Hematopoietic multipotent progenitor cell treated with erythropoietin and hydrocortisone succinate and interleukin-3 and kit ligand, for 17 days (in vitro differentiated cells): ENCODE data around the gene DOCK2.
"Not testable (repeated sequence)": the region's sequence is repeated elsewhere in the genome, so short reads cannot be mapped to it uniquely, and the experiment has no call there.

Experiments
- DNase-seq: peaks from one replicate; pipeline ENCODE4 v3.0.0-alpha.2; 2015; ENCODE audit warnings: low spot score

The DOCK2 gene

DNA sequence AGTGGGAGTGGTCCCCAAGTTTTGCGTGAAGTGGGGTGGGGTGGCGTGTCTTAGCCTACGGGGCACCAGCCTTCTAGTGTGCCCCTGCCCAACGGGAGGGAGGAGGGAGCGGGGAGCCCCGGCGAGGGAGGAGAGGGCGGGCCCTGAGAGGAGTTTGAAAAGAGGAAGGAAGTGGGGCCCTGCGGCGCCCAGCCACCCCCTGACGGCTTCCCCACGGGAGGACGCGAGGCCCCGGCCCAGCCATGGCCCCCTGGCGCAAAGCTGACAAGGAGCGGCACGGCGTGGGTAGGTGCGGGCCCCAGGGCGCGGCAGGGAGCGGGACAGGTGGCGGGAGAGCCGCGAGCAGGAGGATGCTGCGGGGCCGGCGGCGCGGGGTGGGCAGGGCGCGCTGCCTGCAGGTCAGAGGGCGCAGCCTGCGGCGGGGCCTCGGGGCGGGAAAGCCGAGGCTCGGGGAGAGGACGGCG, at the start of gene DOCK2:
DOCK2 (plus strand) TSS at position 191 of the 464 bp plus-strand sequence; CDS start at position 243, 52 bp downstream.
- no peak for DNase-seq

DNA sequence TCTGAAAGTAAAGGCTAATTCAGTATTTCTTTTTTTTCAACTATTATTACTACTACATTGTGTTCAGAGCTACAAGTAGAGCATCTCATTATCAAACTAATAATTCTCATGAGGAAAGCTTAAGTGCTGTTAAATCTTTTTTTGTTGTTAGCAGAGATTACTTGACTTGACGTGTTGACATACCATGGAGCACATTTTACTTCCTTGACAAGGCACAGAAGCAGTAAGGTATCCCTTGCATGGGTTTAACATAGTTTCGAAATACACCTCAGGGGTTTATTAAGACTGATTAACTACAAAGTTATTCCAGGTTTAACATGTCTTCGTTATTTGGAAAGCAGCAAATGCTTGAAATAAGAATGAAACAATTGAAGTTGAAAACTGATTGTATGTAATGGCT, 46.5 kb upstream of the DOCK2 start:
- no peak for DNase-seq

- no peak for DNase-seq
These were observed 45.4 kb upstream of the DOCK2 start for GRCh38 chr5:169591636-169592035.

DNA sequence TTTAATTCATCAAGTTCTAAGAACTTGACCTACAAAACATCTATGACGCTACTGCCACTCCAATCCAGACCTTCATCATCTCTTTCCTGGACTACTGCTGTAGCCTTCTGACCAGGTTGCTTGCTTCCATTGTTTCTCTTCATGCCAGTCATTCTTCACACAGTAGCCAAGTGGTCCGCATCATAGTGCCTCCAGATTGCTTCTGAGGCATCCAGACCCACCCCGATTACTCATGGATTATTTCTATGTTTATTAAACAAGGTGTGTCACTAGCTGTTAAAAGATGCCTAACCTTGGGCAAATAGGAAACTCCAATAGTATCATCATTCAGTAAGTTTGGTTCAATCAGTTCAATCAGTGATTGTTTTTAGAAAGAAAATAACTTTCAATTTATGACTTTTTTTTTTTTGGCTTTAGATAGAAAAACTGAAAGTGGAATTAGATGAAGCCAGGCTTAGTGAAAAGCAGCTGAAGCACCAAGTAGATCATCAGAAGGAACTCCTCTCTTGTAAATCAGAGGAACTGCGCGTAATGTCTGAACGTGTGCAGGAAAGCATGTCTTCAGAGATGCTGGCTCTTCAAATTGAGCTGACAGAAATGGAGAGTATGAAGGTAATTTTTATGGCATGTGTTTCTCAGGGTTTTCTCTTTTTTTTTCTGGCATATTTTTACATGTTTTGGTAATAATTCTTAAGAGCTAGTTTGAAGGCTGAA, 44.0 kb upstream of the DOCK2 start:
- DNase-seq, result no peak

GRCh38 chr5:169595172-169595820, 41.8 kb upstream of the DOCK2 start:
- DNase-seq, result no peak

- DNase-seq, result no peak
These were observed 37.6 kb upstream of the DOCK2 start for GRCh38 chr5:169599451-169599850.

GRCh38 chr5:169602535-169602934, 34.5 kb upstream of the DOCK2 start:
- no peak for DNase-seq

DNA sequence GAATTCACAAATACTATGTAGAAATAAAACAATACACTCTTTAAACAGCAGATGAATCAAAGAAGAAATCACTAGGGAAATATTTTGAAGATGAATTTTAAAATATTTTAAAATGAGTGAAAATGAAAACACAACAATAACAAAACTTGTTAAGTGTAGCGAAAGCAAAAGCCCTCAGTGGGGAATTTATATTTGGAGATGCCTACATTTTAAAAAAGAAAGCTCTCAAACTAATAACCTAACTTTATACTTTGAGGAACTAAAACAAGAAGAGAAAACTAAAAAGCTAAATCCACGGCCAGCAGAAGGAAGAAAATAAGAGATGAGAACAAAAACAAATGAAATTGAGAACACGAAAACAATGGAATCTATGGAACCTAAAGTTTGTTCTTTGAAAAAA, 30.8 kb upstream of the DOCK2 start:
- DNase-seq, result no peak

- DNase-seq, result no peak
These were observed 29.2 kb upstream of the DOCK2 start for GRCh38 chr5:169607882-169608281.

DNA sequence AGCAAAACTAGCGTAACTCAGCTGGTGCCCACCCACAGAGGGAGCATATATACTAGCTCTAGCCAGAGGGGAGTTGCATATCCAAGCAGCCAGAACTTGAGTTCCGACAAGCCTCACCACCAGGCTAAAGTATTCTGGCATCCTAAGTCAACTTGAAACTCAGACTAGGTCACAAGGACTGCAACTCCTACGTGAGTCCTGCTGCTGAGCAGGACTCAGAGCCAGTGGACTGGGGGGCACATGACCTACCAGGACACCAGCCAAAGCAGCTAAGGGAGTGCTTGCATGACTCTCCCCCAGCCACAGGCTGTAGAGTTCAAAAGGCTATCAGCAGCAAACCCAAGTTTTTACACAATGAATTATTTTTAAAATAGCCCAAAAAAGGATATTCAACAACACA, 27.4 kb upstream of the DOCK2 start:
- DNase-seq, result no peak

DNA sequence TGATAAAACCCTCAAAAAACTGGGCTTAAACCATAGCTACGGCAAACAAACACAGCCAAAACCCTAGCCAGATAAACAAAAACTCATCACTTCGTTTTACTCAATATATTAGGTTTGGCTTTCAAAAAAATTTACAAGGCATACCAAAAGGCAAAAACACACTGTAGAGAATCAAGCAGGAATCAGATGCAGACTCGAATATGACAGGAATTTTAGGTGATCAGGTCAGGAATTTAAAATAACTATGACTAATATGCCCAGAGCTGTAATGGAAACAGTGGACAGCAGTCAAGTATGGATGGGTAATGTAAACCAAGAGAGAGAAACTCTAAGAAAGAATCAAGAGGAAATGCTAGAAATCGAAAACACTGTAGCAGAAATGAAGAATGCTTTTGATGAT, 26.5 kb upstream of the DOCK2 start:
- DNase-seq, result no peak

DNA sequence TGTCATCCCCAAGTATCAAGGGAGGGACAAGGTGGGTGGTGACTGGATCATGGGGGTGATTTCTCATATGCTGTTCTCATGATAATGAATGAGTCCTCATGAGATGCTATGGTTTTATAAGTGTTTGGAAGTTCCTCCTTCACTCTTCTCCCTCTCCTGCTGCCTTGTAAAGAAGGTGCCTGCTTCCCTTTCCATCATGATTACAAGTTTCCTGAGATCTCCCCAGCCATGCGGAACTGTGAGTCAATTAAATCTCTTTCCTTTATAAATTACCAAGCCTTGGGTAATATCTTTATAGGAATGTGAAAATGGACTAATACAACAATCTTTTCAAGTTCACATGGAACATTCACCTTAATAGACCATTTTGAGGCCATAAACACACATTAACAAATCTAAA, 21.5 kb upstream of the DOCK2 start:
- no peak for DNase-seq

DNA sequence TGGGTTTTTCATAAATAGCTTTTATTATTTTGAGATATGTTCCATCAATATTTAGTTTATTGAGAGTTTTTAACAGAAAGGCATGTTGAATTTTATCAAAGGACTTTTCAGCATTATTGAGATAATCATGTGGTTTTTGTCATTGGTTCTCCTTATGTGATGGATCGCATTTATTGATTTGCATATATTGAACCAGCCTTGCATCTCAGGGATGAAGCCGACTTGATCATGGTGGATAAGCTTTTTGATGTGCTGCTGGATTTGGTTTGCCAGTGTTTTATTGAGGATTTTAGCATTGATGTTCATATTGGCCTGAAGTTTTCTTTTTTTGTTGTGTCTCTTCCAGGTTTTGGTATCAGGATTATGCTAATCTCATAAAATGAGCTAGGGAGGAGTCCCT, 12.8 kb upstream of the DOCK2 start:
- DNase-seq, result not testable (repeated sequence)

- DNase-seq, result no peak
These were observed 10.3 kb upstream of the DOCK2 start for GRCh38 chr5:169626779-169627178.

GRCh38 chr5:169627551-169627950, 9.5 kb upstream of the DOCK2 start:
- DNase-seq, result no peak

GRCh38 chr5:169628892-169629291, 8.2 kb upstream of the DOCK2 start:
- DNase-seq, result no peak

- no peak for DNase-seq
These were observed 7.1 kb upstream of the DOCK2 start for GRCh38 chr5:169629847-169630548.

- DNase-seq, result no peak
These were observed 5.7 kb upstream of the DOCK2 start for GRCh38 chr5:169631360-169631759.

GRCh38 chr5:169632946-169633345, 4.1 kb upstream of the DOCK2 start:
- DNase-seq, result no peak

DNA sequence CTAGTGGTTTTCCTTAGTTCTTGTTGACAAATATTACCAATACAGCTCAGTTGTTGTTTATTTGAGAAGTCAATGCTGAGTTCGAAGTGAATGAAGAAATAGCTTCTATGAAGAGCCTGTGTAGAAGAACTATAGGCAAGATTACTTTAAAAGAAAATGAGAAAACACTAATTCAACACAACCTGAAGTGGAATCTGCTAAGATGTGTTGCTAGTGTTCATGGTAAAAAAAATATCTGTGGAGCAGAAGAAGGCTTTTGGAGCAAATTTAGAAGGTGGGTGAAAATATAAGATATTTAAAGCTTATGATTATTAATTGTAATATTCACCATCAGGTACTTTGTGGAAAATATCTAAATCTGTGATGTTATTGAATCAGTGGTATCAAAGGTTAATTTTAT, 2.5 kb upstream of the DOCK2 start:
- DNase-seq, result no peak

- no peak for DNase-seq
These were observed 1.1 kb upstream of the DOCK2 start for GRCh38 chr5:169635936-169636335.

GRCh38 chr5:169636477-169637084, 494 bp upstream of the DOCK2 start:
- DNase-seq, result no peak
